ENCODE results near the gene MAN2A2. TPM values are rescaled to one million over a fixed set of nuclear protein-coding genes. Genes with fewer than 3 reads are reported as not detected.
A peak's percentile ranks its signal among the peaks of the same experiment; 100 is the strongest.

The MAN2A2 gene
- total RNA-seq, 1 donor from 2014 or later, result 70.0 TPM

DNA sequence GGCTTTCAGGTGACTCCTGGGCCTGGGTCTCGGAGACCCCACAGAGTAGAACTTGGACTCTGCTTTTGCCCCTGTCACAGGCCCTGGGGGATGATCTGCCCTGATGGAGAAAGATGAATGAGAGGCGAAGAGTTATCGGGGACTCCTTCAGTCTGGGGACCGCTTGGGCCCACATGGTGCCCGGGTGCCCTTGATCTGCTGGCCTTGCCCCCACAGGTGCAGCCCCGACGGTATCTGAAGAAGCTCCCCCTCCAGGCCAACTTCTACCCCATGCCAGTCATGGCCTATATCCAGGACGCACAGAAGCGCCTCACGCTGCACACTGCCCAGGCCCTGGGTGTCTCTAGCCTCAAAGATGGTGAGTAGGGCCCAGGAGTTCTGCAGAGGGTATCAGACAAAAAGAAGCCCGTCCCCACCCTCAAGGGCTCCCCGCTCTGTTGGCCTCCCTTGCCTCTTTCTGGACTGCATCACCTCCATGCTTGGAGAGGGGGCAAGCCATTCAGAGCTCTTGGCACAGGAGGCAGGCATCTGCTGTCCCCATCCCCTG, 10.4 kb downstream of the MAN2A2 start:
- DNase-seq (ENCODE audit: extremely low spot score, unreplicated experiment), result no peak

DNA sequence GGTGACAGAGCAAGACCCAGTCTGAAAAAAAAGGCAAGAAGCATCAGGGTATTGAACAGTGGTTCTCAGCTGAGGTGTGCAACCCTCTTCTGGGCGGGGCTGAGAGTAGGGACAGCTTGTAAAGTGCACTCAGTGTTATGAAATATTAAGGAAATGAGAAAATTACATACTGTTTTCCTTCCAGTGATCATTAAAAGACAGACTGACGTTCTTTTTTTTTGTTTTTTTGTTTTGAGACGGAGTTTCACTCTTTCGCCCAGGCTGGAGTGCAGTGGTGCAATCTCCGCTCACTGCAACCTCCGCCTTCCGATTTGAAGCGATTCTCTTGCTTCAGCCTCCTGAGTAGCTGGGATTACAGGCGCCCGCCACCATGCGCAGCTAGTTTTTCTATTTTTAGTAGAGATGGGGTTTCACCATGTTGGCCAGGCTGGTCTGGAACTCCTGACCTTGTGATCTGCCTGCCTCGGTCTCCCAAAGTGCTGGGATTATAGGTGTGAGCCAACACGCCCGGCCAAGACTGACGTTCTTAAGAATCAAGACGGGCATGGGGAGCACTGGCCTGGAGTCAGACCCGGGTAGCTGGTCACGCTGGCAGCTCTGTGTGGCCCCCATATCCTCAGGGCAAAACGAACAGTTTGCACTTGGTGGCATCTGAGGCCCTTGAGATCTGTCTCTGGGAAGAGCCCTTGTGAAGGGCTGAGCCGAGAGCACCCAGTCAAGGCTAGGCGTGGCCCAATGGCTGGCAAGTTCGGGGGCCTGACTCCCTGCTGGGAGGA, 11.4 kb downstream of the MAN2A2 start:
- no peak overlapping the region for H3K4me3 Mint-ChIP-seq (ENCODE audit: unreplicated experiment)

More for the DNA sequence above, 10.4 kb downstream of the MAN2A2 start:
- TF ChIP-seq, protein P1, sequence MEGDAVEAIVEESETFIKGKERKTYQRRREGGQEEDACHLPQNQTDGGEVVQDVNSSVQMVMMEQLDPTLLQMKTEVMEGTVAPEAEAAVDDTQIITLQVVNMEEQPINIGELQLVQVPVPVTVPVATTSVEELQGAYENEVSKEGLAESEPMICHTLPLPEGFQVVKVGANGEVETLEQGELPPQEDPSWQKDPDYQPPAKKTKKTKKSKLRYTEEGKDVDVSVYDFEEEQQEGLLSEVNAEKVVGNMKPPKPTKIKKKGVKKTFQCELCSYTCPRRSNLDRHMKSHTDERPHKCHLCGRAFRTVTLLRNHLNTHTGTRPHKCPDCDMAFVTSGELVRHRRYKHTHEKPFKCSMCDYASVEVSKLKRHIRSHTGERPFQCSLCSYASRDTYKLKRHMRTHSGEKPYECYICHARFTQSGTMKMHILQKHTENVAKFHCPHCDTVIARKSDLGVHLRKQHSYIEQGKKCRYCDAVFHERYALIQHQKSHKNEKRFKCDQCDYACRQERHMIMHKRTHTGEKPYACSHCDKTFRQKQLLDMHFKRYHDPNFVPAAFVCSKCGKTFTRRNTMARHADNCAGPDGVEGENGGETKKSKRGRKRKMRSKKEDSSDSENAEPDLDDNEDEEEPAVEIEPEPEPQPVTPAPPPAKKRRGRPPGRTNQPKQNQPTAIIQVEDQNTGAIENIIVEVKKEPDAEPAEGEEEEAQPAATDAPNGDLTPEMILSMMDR (IDR thresholded peaks at IDR 0.05), result no peak
- Mint-ChIP-seq H3K27me3 (ENCODE audit: unreplicated experiment) (no peaks in the 10 kb centered on the region), H3K36me3 (ENCODE audit: unreplicated experiment) (peaks cover 29% of the 10 kb centered on the region), H3K27ac (ENCODE audit: unreplicated experiment) (no peak overlapping the region), H3K4me3 (ENCODE audit: unreplicated experiment) (no peak overlapping the region), H3K9me3 (ENCODE audit: unreplicated experiment) (no peaks in the 10 kb centered on the region), H3K4me1 (ENCODE audit: unreplicated experiment) (no peaks in the 10 kb centered on the region)

DNA sequence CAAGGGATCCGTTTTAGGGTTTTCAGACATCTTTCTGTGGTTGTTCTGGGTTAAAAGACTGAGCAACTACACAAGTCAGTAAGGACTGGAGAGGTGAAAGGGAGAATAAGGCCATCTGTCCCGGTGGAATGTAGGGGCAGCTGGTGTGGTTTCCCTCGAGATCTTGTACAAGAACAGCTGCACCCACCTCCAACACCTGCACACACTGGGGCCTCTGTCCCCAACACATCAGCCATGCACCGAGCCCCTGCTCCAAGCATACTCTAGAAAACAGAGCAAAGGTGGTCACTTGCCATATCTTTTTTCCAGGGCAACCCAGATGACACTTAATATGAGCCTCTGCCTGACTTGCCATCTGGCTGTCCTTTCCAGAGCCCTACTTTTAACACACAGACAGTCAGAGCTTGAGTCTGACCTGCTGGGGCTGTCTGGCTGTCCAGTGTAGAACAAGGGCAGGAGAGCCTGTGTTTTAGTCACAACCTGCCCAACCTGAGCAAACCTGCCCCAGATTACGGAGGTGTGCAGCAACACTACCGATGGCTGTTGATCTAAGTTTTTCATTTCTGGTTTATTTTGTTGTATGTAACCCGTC, 12.2 kb downstream of the MAN2A2 start:
- Mint-ChIP-seq H3K4me3 (ENCODE audit: unreplicated experiment) (no peak overlapping the region), H3K9me3 (ENCODE audit: unreplicated experiment) (no peaks in the 10 kb centered on the region), H3K36me3 (ENCODE audit: unreplicated experiment) (peaks cover 41% of the 10 kb centered on the region), H3K27ac (ENCODE audit: unreplicated experiment) (peak overlapping the region; percentile 38), H3K27me3 (ENCODE audit: unreplicated experiment) (no peaks in the 10 kb centered on the region), H3K4me1 (ENCODE audit: unreplicated experiment) (no peaks in the 10 kb centered on the region)
- DNase-seq (ENCODE audit: extremely low spot score, unreplicated experiment), result no peak
- TF ChIP-seq, protein P1 (IDR thresholded peaks at IDR 0.05), result no peak

More for the DNA sequence above, 11.4 kb downstream of the MAN2A2 start:
- Mint-ChIP-seq H3K36me3 (ENCODE audit: unreplicated experiment) (peaks cover 35% of the 10 kb centered on the region), H3K27me3 (ENCODE audit: unreplicated experiment) (no peaks in the 10 kb centered on the region), H3K4me1 (ENCODE audit: unreplicated experiment) (no peaks in the 10 kb centered on the region), H3K9me3 (ENCODE audit: unreplicated experiment) (no peaks in the 10 kb centered on the region), H3K27ac (ENCODE audit: unreplicated experiment) (no peak overlapping the region)
- DNase-seq (ENCODE audit: extremely low spot score, unreplicated experiment), result no peak
- TF ChIP-seq, protein P1 (IDR thresholded peaks at IDR 0.05), result no peak

DNA sequence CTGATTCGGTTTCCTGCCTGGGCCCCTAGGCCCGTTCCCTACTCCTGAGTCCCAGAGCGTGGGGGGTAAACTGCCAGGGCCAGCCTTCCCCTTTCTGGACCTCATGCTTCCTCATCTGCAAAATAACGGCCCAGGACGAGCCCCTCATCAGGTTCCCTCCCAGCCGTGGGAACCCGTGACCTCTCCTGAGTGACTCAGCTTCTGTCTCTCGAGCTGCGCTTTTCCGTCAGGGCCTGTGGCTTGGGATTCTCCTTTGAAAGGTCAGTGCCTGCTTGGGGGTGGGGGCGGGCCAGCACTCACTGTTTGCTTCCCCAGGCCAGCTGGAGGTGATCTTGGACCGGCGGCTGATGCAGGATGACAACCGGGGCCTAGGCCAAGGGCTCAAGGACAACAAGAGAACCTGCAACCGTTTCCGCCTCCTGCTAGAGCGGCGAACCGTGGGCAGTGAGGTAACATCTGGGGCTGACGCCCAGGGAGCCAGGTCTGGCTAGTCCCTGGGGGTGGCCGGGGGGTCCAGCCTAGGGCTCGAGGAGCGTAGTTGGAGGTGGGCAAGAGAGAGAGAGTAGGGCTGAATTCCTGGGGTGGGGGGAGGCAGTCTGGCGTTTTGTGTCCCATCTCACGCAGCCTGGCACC, 12.8 kb downstream of the MAN2A2 start:
- Mint-ChIP-seq H3K4me3 (ENCODE audit: unreplicated experiment) (no peak overlapping the region), H3K27ac (ENCODE audit: unreplicated experiment) (peak overlapping the region; percentile 38), H3K9me3 (ENCODE audit: unreplicated experiment) (no peaks in the 10 kb centered on the region), H3K27me3 (ENCODE audit: unreplicated experiment) (no peaks in the 10 kb centered on the region), H3K4me1 (ENCODE audit: unreplicated experiment) (no peaks in the 10 kb centered on the region), H3K36me3 (ENCODE audit: unreplicated experiment) (peaks cover 41% of the 10 kb centered on the region)
- TF ChIP-seq, protein P1 (IDR thresholded peaks at IDR 0.05), result no peak
- no peak for DNase-seq (ENCODE audit: extremely low spot score, unreplicated experiment)

DNA sequence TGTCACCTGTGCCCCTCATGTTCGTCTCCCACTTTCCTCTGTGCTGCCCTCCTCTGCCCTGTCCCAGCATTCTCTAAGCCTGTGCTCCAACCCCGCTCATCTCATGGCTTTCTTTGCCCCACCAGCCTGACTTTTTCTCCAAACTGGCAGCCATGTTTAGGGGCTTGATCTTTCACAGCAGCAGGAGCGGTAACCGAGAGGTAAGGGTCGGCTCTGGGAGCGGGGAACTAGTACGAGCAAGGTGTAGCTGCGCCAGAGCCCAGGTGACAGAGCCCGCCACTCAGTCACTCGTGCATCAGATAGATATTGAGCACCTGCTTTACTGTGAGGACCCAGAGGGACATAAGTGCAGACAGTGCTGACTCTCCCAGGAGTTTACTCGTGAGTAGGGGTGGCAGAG, 13.4 kb downstream of the MAN2A2 start:
- Mint-ChIP-seq H3K4me1 (ENCODE audit: unreplicated experiment) (no peaks in the 10 kb centered on the region), H3K36me3 (ENCODE audit: unreplicated experiment) (peaks cover 41% of the 10 kb centered on the region), H3K27ac (ENCODE audit: unreplicated experiment) (no peak overlapping the region), H3K9me3 (ENCODE audit: unreplicated experiment) (no peaks in the 10 kb centered on the region), H3K27me3 (ENCODE audit: unreplicated experiment) (no peaks in the 10 kb centered on the region), H3K4me3 (ENCODE audit: unreplicated experiment) (no peak overlapping the region)
- TF ChIP-seq, protein P1 (IDR thresholded peaks at IDR 0.05), result no peak
- no peak for DNase-seq (ENCODE audit: extremely low spot score, unreplicated experiment)

Data from osteocyte (in vitro differentiated cells).